AG04450 (cell line): Measurements from ENCODE around the gene GLRA3. TPM values are rescaled to one million over a fixed set of nuclear protein-coding genes. Genes with fewer than 3 reads are reported as not detected.

Source experiments
- CTCF ChIA-PET: fragments of 300-600, 350-600 bp; formaldehyde crosslinking; extraction: SDS; loops from one replicate; lab custom pipeline; 2022; ENCODE audit warnings: antibody characterized with exemption, inconsistent platforms; lab: Charles Lee
- POLR2A ChIA-PET: fragments of 350-600 bp; formaldehyde crosslinking; extraction: SDS; loops from one replicate; lab custom pipeline; 2021; ENCODE audit warnings: antibody characterized with exemption, inconsistent platforms; lab: Yijun Ruan, JAX
- DNase-seq: peaks from one replicate; pipeline ENCODE4 v3.0.0-alpha.2; 2011; ENCODE audit warnings: low read depth, low spot score
- H3K27ac ChIP-seq: one replicate; pipeline ENCODE4 v1.5.1; 2012; ENCODE audit warnings: low read depth, low read length, control low read depth
- H3K27me3 ChIP-seq: one replicate; pipeline ENCODE4 v1.6.0; 2012; ENCODE audit warnings: low read length; ENCODE audit not compliant: control insufficient read depth, insufficient read depth
- H3K4me3 ChIP-seq: 2 replicates; pipeline ENCODE4 v1.5.1; 2011; ENCODE audit warnings: mild to moderate bottlenecking, low read depth, low read length, control low read depth
- H3K9me3 ChIP-seq: 2 replicates; pipeline ENCODE4 v1.5.1; 2012; ENCODE audit warnings: low read length; ENCODE audit not compliant: control insufficient read depth, insufficient read depth
- CTCF ChIP-seq: IDR thresholded peaks from 2 replicates; pipeline ENCODE4 v1.5.1; 2011; ENCODE audit warnings: low read depth, low read length, control low read depth, inconsistent platforms
- polyA plus RNA-seq: library from polyadenylated mRNA; depleted of rRNA; stranded (reverse); fragments of >200 nt; gene quantifications from 2 replicates; pipeline ENCODE4 v1.2.3, GENCODE V29; 2011

The GLRA3 gene
- polyA plus RNA-seq, 1 experiment, result not detected

GRCh38 chr4:174707051-174707676 is 121.9 kb downstream of the GLRA3 start:
- H3K27ac ChIP-seq, result no peak overlapping the region
- ChIA-PET POLR2A (no interaction called here), CTCF (no interaction called here)
- H3K9me3 ChIP-seq, result no peaks in the 10 kb centered on the region
- no peak for DNase-seq
- TF ChIP-seq CTCF, result no peak
- H3K27me3 ChIP-seq, result no peaks in the 10 kb centered on the region
- H3K4me3 ChIP-seq, result no peak overlapping the region

- ChIA-PET CTCF (interaction anchor here (0.6 kb wide), 1 partner anchor 41 kb away, joined by 3 read pairs; no protein-coding TSS in a partner anchor), POLR2A (no interaction called here)
- Histone ChIP-seq H3K27me3 (no peaks in the 10 kb centered on the region), H3K27ac (no peak overlapping the region), H3K4me3 (no peak overlapping the region), H3K9me3 (no peaks in the 10 kb centered on the region)
- DNase-seq, result no peak
- no peak for TF ChIP-seq CTCF
These were observed 126.0 kb downstream of the GLRA3 start for GRCh38 chr4:174702979-174703478.

- CTCF ChIA-PET, result no interaction called here
- DNase-seq, result no peak
- no peak for TF ChIP-seq CTCF
- Histone ChIP-seq H3K27me3 (no peaks in the 10 kb centered on the region), H3K4me3 (no peak overlapping the region), H3K27ac (no peak overlapping the region), H3K9me3 (no peaks in the 10 kb centered on the region)
- POLR2A ChIA-PET, result no interaction called here
These were observed 129.4 kb downstream of the GLRA3 start for GRCh38 chr4:174699654-174700053.

- DNase-seq, result no peak
- TF ChIP-seq CTCF, result no peak
- H3K27me3 ChIP-seq, result no peaks in the 10 kb centered on the region
- H3K27ac ChIP-seq, result no peak overlapping the region
- no peaks in the 10 kb centered on the region for H3K9me3 ChIP-seq
- ChIA-PET POLR2A (no interaction called here), CTCF (no interaction called here)
- no peak overlapping the region for H3K4me3 ChIP-seq
These were observed 131.2 kb downstream of the GLRA3 start for GRCh38 chr4:174697896-174698295.

- H3K4me3 ChIP-seq, result no peak overlapping the region
- no peaks in the 10 kb centered on the region for H3K9me3 ChIP-seq
- TF ChIP-seq CTCF, result no peak
- CTCF ChIA-PET, result no interaction called here
- H3K27me3 ChIP-seq, result no peaks in the 10 kb centered on the region
- POLR2A ChIA-PET, result no interaction called here
- no peak for DNase-seq
- H3K27ac ChIP-seq, result no peak overlapping the region
These were observed 131.8 kb downstream of the GLRA3 start for GRCh38 chr4:174697202-174697601.
